Lung (tissue), 16 donors: ENCODE measurements around the gene DOLK. TPM values are rescaled to one million over a fixed set of nuclear protein-coding genes. Genes with fewer than 3 reads are reported as not detected.

ENCODE experiments used
- ATAC-seq: fragments of 200-7000 bp; cut with Tn5 transposase; one replicate; pipeline ENCODE4 v1.9.1; 2020; ENCODE audit warnings: moderate number of reproducible peaks; ENCODE audit not compliant: insufficient read depth, low FRiP score
- DNase-seq, 3 donors: peaks; one replicate each; pipeline ENCODE4 v3.0.0-alpha.2; 2013 to 2017
- H3K27ac ChIP-seq, 2 donors: one replicate each; pipeline ENCODE4 v1.5.1; 2013; ENCODE audit warnings: mild to moderate bottlenecking in 2 of 2, moderate library complexity in 2 of 2, control low read depth in 1 of 2, inconsistent platforms in 1 of 2, low read depth in 1 of 2, low read length in 1 of 2
- H3K27me3 ChIP-seq, 3 donors: one replicate each; pipeline ENCODE4 v1.5.1; 2013; ENCODE audit warnings: low read length in 2 of 3; ENCODE audit not compliant: control insufficient read depth in 3 of 3, insufficient read depth in 3 of 3
- H3K36me3 ChIP-seq, 4 donors: one replicate each; pipeline ENCODE4 v1.5.1; 2013; ENCODE audit warnings: low read length in 4 of 4, mild to moderate bottlenecking in 1 of 4, moderate library complexity in 1 of 4; ENCODE audit not compliant: control insufficient read depth in 4 of 4, insufficient read depth in 4 of 4
- H3K4me1 ChIP-seq, 5 donors: one replicate each; pipeline ENCODE4 v1.5.1; 2013; ENCODE audit warnings: low read length in 5 of 5, mild to moderate bottlenecking in 2 of 5, moderate library complexity in 1 of 5; ENCODE audit not compliant: control insufficient read depth in 5 of 5, insufficient read depth in 5 of 5
- H3K4me3 ChIP-seq: one replicate; pipeline ENCODE4 v1.5.1; 2013; ENCODE audit warnings: mild to moderate bottlenecking, control low read depth, moderate library complexity
- H3K9ac ChIP-seq, 2 donors: one replicate each; pipeline ENCODE4 v1.5.1; 2013; ENCODE audit warnings: low read length in 2 of 2, control low read depth in 1 of 2; ENCODE audit not compliant: insufficient read depth in 1 of 2
- H3K9me3 ChIP-seq, 4 donors: one replicate each; pipeline ENCODE4 v1.5.1; 2013; ENCODE audit warnings: low read length in 3 of 4, mild to moderate bottlenecking in 1 of 4, moderate library complexity in 1 of 4; ENCODE audit not compliant: control insufficient read depth in 4 of 4, insufficient read depth in 3 of 4
- WGBS, 2 donors: extraction: QIAGEN DNeasy Blood & Tissue Kit; methylation state at CpG; one replicate each; pipeline ENCODE4 v1.1.7; 2013; 5-methylcytosine and 5-hydroxymethylcytosine counted together
- long read RNA-seq, 5 donors: transcript quantifications; one replicate each; lab custom pipeline, GENCODE V29; 2026
- polyA plus RNA-seq, 2 donors: library from polyadenylated mRNA; stranded (reverse); fragments of 200-250 nt; gene quantifications; one replicate each; pipeline ENCODE4 v1.2.1, GENCODE V29; 2013
- total RNA-seq, 2 donors: library from RNA; depleted of rRNA in 1 of 2; stranded (reverse); fragments of >200 nt in 1 of 2; gene quantifications; one replicate each; pipeline ENCODE4 v1.2.1, GENCODE V29; 2014 to 2021
- TF ChIP-seq, protein P1 (sequence below): IDR thresholded peaks from 2 replicates; pipeline ENCODE4 v1.5.1; 2012; ENCODE audit warnings: mild to moderate bottlenecking; ENCODE audit errors: control extremely low read depth, extremely low read depth
- donor health status: control.
- donor health status: control.
- donor health status: Bipolar disorder and iron deficiency.
- donor health status: healthy.
- donor health status: DM: yes; HTN: yes; CAD: no.

The DOLK gene
- 10 to 100 TPM; 10.6 to 17.9 TPM for total RNA-seq
- polyA plus RNA-seq, result 10 to 100 TPM in 1 of 2 donors, 1 to 10 TPM in 1; 9.6 to 19.1 TPM
- long read RNA-seq, donor 1, transcript DOLK-201 (1 exons, 2,090 nt), result major isoform, 17 of 17 reads
- long read RNA-seq, donor 1, partial matches to known transcripts, result 0 of 17 reads
- long read RNA-seq, donor 1, other reads (novel, unspliced or antisense), result 0 of 17 reads
- long read RNA-seq, donor 2, transcript DOLK-201 (1 exons, 2,090 nt), result major isoform, 14 of 14 reads
- long read RNA-seq, donor 2, partial matches to known transcripts, result 0 of 14 reads
- long read RNA-seq, donor 2, other reads (novel, unspliced or antisense), result 0 of 14 reads
- long read RNA-seq, donor 3, transcript DOLK-201 (1 exons, 2,090 nt), result major isoform, 11 of 11 reads
- long read RNA-seq, donor 3, partial matches to known transcripts, result 0 of 11 reads
- long read RNA-seq, donor 3, other reads (novel, unspliced or antisense), result 0 of 11 reads
- long read RNA-seq, donor 4, transcript DOLK-201 (1 exons, 2,090 nt), result major isoform, 6 of 6 reads
- long read RNA-seq, donor 4, partial matches to known transcripts, result 0 of 6 reads
- long read RNA-seq, donor 4, other reads (novel, unspliced or antisense), result 0 of 6 reads
- long read RNA-seq, donor 5, transcript DOLK-201 (1 exons, 2,090 nt), result major isoform, 20 of 20 reads
- long read RNA-seq, donor 5, partial matches to known transcripts, result 0 of 20 reads
- long read RNA-seq, donor 5, other reads (novel, unspliced or antisense), result 0 of 20 reads

DNA sequence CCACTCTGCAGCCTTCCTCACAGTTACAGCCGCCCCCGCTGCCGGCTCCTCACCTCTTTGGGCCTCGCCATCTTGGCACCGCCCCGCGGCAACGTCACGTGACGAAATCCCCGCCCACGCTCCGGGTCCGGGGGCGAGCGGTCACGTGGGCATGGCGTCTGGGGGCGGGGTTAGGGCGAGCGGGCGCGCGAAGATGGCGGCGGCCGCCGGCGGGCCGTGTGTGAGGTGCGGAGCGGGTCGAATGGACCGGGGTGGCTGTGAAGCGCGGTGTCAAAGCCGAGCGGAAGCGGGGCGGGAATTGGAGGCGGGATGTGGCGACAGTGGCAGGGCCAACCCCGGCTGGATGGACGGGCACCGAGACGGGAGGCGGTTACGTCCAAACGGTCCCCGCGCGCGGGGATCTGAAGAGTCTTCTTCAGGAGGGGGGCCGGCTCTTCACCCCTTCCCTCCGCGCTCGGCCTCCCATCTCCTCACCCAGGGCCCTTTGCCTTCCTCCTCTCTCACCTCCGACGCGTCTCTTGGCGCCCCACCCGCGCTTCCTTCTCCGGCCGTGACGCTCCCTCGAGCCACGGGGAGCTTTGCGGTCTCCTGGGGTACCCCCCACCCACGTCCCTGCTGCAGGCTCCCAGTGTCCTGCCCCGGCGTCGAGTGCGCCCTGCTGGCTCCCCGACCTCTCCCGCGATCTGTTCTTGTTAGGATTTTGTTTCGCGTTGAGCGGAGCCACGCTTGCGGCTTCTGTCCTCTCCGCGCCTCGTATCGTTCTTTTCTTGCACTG lies at the start of gene DOLK, which contains the start of gene NUP188:
Gene DOLK, minus strand, starts transcription at position 77 of the 775 bp plus-strand sequence. CDS start 300 bp downstream, outside the sequence.
Gene NUP188, plus strand, starts transcription at position 173 of the 775 bp plus-strand sequence. Its CDS starts 21 bp downstream, at position 194.
- peak within 1 kb of the TSS; percentile 80 for H3K4me3 ChIP-seq
- no peaks in the 10 kb centered on the region for H3K27me3 ChIP-seq
- no peaks in the 10 kb centered on the region for H3K9me3 ChIP-seq
- peak; percentile 95 for DNase-seq
- peaks cover 0 to 13% (median 4%) of the 10 kb centered on the region in 5 donors for H3K4me1 ChIP-seq
- ATAC-seq, result peak; percentile 92
- peaks cover 0 to 9% (median 7%) of the 10 kb centered on the region in 4 donors for H3K36me3 ChIP-seq
- peak within 1 kb of the TSS; percentile 62 to 95 for H3K27ac ChIP-seq
- TF ChIP-seq, protein P1, sequence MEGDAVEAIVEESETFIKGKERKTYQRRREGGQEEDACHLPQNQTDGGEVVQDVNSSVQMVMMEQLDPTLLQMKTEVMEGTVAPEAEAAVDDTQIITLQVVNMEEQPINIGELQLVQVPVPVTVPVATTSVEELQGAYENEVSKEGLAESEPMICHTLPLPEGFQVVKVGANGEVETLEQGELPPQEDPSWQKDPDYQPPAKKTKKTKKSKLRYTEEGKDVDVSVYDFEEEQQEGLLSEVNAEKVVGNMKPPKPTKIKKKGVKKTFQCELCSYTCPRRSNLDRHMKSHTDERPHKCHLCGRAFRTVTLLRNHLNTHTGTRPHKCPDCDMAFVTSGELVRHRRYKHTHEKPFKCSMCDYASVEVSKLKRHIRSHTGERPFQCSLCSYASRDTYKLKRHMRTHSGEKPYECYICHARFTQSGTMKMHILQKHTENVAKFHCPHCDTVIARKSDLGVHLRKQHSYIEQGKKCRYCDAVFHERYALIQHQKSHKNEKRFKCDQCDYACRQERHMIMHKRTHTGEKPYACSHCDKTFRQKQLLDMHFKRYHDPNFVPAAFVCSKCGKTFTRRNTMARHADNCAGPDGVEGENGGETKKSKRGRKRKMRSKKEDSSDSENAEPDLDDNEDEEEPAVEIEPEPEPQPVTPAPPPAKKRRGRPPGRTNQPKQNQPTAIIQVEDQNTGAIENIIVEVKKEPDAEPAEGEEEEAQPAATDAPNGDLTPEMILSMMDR, result no peak
- peak within 1 kb of the TSS; percentile 85 to 86 for H3K9ac ChIP-seq
- WGBS, 2 donors, result 0 to 1% methylated on average over 77 to 86 of the region's 86 CpGs

DNA sequence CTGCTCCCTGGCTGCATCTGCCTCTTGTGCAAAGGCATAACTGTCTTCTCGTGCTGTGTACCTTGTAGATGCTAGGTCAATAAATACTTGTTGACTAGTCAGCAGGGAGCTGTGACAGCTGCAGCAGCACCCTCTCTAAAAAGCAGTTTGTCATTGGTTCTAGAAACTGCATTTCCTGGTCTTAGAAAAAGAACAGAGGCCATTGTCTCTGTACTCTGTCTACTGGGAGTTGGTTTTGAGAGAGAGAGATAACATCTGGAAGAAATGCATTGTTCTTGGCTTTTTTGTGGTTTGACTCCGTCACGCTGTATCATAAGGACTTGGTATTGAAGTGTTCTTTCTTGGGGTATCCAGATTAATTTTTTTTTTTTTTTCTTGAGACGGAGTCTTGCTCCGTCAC lies 48.4 kb upstream of the DOLK start:
- Histone ChIP-seq H3K9me3 (no peaks in the 10 kb centered on the region), H3K4me1 (no peaks in the 10 kb centered on the region), H3K36me3 (peaks cover 30 to 65% (median 56%) of the 10 kb centered on the region in 4 donors), H3K9ac (no peak overlapping the region), H3K27ac (no peak overlapping the region), H3K4me3 (no peak overlapping the region), H3K27me3 (no peaks in the 10 kb centered on the region)
- ATAC-seq, result no peak
- DNase-seq, result no peak
- 92 to 96% methylated on average over 5 of the region's 5 CpGs for WGBS, 2 donors
- TF ChIP-seq, protein P1, result no peak

DNA sequence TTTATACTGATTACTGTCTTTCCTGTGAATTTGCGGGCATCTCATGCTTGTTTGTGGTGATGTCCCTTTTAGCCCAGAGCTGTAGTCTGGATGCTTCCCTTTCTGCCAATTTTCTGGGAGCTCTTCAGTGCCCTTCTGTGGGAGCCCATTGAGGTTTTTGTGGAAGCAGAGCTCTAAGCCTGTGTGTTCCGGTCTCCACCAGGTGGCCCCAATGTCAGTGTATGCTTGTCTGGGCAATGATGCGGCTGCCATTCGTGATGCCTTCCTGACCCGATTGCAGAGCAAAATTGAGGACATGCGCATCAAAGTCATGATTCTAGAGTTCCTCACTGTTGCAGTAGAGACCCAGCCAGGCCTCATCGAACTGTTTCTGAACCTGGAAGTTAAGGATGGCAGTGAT lies 45.6 kb upstream of the DOLK start:
- peaks cover 23 to 53% (median 49%) of the 10 kb centered on the region in 4 donors for H3K36me3 ChIP-seq

More for the DNA sequence above, 45.6 kb upstream of the DOLK start:
- TF ChIP-seq, protein P1, result no peak
- Histone ChIP-seq H3K9me3 (no peaks in the 10 kb centered on the region), H3K27ac (no peak overlapping the region), H3K4me1 (no peaks in the 10 kb centered on the region), H3K9ac (no peak overlapping the region), H3K4me3 (no peak overlapping the region), H3K27me3 (no peaks in the 10 kb centered on the region)
- WGBS, 2 donors, result 83 to 85% methylated on average over 7 of the region's 7 CpGs
- peak in 1 of 3 donors; percentile 10 for DNase-seq
- ATAC-seq, result no peak
